Ishikawa (cell line): ENCODE results near the gene PIEZO2.

Experiments
- REST ChIP-seq: IDR thresholded peaks from 2 replicates; pipeline ENCODE4 v1.6.1; 2012; ENCODE audit warnings: low read depth, mild to moderate bottlenecking
- TAF1 ChIP-seq: IDR thresholded peaks from 2 replicates; pipeline ENCODE4 v1.6.1; 2012; ENCODE audit warnings: low read depth, mild to moderate bottlenecking
- TCF12 ChIP-seq: IDR thresholded peaks from 2 replicates; pipeline ENCODE4 v1.6.1; 2012; ENCODE audit warnings: low read depth

DNA sequence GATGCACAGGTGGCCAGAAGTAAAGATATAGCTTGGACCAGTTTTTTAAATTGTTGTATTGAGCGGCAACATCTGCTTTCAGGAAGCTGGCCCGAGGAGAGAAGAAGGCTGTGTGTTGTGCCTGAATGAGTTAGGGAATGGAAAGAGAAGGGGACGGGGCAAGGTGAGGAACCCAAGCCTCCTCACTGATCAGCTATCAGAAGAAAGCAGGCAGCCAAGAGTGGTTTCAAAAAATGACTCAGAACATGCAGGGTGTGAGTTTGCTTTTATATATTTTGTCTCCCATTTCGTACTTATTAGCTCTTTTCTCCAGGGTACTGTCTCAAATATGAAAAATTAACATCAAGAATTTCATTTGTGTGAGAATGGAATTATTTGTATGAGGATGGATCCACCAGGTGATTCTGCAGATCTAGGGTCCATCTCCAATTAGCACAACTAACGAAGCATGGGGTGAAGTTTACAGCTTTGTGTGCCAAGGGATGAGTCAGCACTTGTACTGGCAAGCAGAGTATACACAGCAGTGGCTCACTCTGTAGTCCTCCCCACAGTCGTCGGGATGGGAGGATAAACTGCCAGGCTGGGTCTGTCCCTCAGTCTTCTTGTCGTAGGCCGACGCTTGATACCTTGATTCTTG, 175.7 kb downstream of the PIEZO2 start:
- TF ChIP-seq TAF1, result no peak
- TF ChIP-seq TCF12, result no peak
- no peak for TF ChIP-seq REST
